ENCODE measurements around the gene CDS2.

- TF ChIP-seq CTCF (conservative IDR thresholded peaks at IDR 0.05; ENCODE audit: low read length) (no peak), EZH2phosphoT487 (IDR thresholded peaks at IDR 0.05; ENCODE audit: borderline replicate concordance, low read depth, low read length) (no peak)
Observed at GRCh38 chr20:5168651-5169396, 42.0 kb downstream of the CDS2 start.

Measured in OCI-LY7 (cell line).